ENCODE data around the gene GRID1. TPM values are rescaled to one million over a fixed set of nuclear protein-coding genes. Genes with fewer than 3 reads are reported as not detected.
A peak's percentile ranks its signal among the peaks of the same experiment; 100 is the strongest.

The GRID1 gene
- total RNA-seq, 4 donors from 2014 or later = 17.2 to 28.1 (median 23.6) TPM

DNA sequence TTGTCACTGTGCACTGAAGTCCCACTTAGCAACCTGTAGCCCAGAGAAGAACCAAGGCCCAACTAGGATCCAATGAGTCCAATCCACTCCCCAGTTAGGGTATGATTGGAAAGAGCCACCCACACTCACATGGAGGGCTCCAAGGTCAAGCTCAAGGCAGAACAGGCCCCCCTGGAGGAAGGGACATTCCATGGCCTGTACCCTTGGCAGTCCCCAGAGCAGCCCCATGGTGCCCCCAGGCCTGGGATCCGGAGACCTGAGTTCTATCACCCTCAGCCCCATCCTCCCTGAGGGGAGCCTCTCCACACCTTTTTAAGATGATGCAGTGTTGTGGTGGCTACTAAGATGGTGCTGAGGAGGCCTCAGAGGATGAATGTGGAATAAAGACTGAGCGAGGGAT is 231.4 kb downstream of the GRID1 start:
- Histone ChIP-seq H3K27me3 (no peaks in the 10 kb centered on the region), H3K27ac (no peak overlapping the region), H3K9me3 (no peaks in the 10 kb centered on the region), H3K4me1 (no peaks in the 10 kb centered on the region), H3K36me3 (no peaks in the 10 kb centered on the region), H3K4me3 (replicated peaks in 1 of 3) (no peak overlapping the region)
- WGBS, 2 donors = 96 to 100% methylated on average over 2 of the region's 2 CpGs
- intact Hi-C loops (cut with DNase I) = no loop called here
- TF ChIP-seq, protein P1, sequence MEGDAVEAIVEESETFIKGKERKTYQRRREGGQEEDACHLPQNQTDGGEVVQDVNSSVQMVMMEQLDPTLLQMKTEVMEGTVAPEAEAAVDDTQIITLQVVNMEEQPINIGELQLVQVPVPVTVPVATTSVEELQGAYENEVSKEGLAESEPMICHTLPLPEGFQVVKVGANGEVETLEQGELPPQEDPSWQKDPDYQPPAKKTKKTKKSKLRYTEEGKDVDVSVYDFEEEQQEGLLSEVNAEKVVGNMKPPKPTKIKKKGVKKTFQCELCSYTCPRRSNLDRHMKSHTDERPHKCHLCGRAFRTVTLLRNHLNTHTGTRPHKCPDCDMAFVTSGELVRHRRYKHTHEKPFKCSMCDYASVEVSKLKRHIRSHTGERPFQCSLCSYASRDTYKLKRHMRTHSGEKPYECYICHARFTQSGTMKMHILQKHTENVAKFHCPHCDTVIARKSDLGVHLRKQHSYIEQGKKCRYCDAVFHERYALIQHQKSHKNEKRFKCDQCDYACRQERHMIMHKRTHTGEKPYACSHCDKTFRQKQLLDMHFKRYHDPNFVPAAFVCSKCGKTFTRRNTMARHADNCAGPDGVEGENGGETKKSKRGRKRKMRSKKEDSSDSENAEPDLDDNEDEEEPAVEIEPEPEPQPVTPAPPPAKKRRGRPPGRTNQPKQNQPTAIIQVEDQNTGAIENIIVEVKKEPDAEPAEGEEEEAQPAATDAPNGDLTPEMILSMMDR (IDR thresholded peaks at IDR 0.05) = no peak
- no peak for TF ChIP-seq POLR2A (IDR thresholded peaks at IDR 0.05)
- DNase-seq = no peak

DNA sequence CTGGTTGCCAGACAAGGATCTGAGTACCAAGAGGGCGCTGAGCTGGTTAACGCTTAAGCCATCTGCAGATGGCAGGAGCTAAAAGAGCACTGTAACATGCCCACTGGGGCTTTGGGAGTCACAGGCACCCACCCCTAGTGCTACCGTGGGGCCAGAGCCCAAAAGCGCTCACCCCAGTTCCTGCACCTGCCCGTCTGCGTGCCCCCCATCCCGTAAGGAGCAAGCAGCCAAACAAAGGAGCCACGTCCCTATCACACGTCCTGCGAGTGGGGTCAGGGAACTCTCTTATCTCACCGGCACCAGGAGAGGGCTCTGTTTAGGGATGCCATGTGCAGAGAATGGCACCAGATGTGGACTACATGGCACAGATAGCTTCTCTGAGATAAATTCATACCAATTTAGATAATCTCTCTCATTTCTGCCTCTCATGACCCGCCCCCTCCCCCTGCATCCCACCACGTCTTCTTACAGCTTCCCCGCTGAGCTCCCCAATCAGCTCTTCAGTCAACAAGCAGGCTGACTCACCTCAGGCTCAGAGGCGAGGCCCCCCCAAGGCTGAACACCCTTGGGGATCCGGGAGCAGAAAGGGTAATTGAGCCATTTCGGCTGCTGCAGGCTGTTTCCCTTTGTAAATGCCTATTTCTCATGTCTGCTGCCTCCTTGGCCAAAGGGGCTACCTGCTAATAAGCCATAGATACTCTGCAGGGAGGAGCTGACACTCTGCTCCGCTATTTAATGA is 235.7 kb downstream of the GRID1 start:
- H3K9me3 ChIP-seq = no peaks in the 10 kb centered on the region
- no peaks in the 10 kb centered on the region for H3K4me1 ChIP-seq
- WGBS, 2 donors = 88 to 97% methylated on average over 17 to 18 of the region's 18 CpGs
- intact Hi-C loops (cut with DNase I) = no loop called here
- H3K27me3 ChIP-seq = no peaks in the 10 kb centered on the region
- DNase-seq = no peak
- H3K36me3 ChIP-seq = no peaks in the 10 kb centered on the region
- H3K4me3 ChIP-seq (replicated peaks in 1 of 3) = no peak overlapping the region
- H3K27ac ChIP-seq = no peak overlapping the region
- no peak for TF ChIP-seq POLR2A (IDR thresholded peaks at IDR 0.05)
- TF ChIP-seq, protein P1 (IDR thresholded peaks at IDR 0.05) = no peak

DNA sequence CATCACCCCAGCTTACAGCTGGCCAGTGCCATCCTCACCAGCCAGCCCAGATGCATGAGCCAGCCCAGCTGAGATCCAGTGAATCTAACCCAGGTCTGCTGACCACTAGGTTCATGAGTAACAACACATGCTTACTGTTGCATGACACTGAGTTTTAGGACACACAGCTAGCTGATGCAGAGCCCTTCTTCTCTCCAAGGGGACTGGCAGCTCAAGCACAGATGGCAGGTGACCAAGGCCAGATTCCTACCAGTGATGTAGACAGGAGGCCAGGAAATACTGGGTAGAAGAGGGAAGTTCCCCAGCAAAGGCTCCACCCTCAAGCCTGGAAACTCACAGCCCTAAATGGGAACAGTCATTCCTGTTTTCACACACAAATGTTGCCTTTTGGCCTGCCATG is 236.6 kb downstream of the GRID1 start:
- DNase-seq = peak; percentile 14 to 51

DNA sequence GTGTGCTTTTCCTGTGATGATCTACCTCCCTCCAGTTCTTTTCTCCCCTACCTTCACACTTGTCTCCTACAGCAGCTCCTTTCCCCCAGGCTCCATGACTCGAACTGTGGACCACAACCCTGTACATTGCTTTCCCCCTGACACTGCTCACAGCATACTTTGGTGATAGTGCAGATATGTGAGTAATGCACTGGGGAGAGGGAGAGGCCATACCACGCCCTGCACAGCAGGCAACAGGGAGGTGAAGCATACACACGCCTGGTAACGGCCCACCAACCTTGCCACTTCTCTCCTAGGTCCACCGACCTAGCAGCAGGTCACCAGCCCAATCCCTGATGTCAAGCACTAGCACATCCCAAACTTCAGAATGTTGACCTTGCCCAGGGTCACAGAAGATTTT is 238.2 kb downstream of the GRID1 start:
- intact Hi-C loops (cut with DNase I) = no loop called here
- H3K9me3 ChIP-seq = no peaks in the 10 kb centered on the region

More for the DNA sequence above, 236.6 kb downstream of the GRID1 start:
- H3K4me1 ChIP-seq = no peaks in the 10 kb centered on the region
- H3K4me3 ChIP-seq (replicated peaks in 1 of 3) = no peak overlapping the region
- TF ChIP-seq, protein P1 (IDR thresholded peaks at IDR 0.05) = no peak
- TF ChIP-seq POLR2A (IDR thresholded peaks at IDR 0.05) = no peak
- no peaks in the 10 kb centered on the region for H3K27me3 ChIP-seq
- intact Hi-C loops (cut with DNase I) = no loop called here
- H3K9me3 ChIP-seq = no peaks in the 10 kb centered on the region
- H3K27ac ChIP-seq = no peak overlapping the region
- no peaks in the 10 kb centered on the region for H3K36me3 ChIP-seq

DNA sequence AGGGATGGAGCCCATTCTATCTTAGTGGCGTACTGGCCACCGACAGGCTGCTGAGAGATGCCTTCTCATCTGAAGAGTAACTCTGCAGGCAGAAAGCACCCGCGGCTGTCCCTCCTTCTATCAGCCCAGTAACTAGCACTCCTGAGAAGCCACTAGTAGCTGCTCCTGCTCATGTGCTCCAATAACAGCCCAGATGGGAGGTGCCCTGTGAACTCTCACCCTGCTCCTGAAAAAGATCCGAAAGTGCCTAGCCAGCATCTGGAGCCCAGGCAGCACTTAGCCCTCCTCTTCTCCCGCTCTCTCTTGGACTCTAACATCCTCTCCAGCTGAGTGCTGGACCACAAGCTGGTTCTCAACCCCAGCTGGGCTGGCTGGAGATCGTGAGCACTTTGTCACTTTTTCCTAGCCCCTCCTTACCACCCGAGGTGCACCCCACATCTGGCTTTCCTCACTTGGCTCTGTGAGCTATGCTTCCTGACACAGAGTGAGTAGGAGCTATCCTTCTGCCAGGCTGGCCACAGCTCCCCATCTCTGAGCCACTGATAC is 239.2 kb downstream of the GRID1 start:
- Histone ChIP-seq H3K36me3 (no peaks in the 10 kb centered on the region), H3K27me3 (no peaks in the 10 kb centered on the region), H3K4me3 (replicated peaks in 1 of 3) (no peak overlapping the region), H3K4me1 (no peaks in the 10 kb centered on the region), H3K9me3 (no peaks in the 10 kb centered on the region), H3K27ac (no peak overlapping the region)
- no peak for DNase-seq
- TF ChIP-seq, protein P1 (IDR thresholded peaks at IDR 0.05) = no peak
- no peak for TF ChIP-seq POLR2A (IDR thresholded peaks at IDR 0.05)
- WGBS, 2 donors = 63% methylated on average over 3 to 8 of the region's 8 CpGs
- intact Hi-C loops (cut with DNase I) = no loop called here

More for the DNA sequence above, 238.2 kb downstream of the GRID1 start:
- no peaks in the 10 kb centered on the region for H3K36me3 ChIP-seq
- no peak overlapping the region for H3K27ac ChIP-seq
- no peaks in the 10 kb centered on the region for H3K27me3 ChIP-seq
- H3K4me1 ChIP-seq = no peaks in the 10 kb centered on the region
- no peak overlapping the region for H3K4me3 ChIP-seq (replicated peaks in 1 of 3)
- 81 to 94% methylated on average over 5 of the region's 5 CpGs for WGBS, 2 donors
- TF ChIP-seq, protein P1 (IDR thresholded peaks at IDR 0.05) = no peak
- TF ChIP-seq POLR2A (IDR thresholded peaks at IDR 0.05) = no peak
- DNase-seq = no peak

Measured in thyroid gland (tissue), 4 donors.